ENCODE measurements around the gene TMEM120B.

The TMEM120B gene

GRCh38 chr12:121669521-121669900 is 43.0 kb upstream of the TMEM120B start, which contains the start of gene MORN3:
Gene MORN3 (minus strand): TSS chr12:121669654. CDS start chr12:121669483, 171 bp downstream.
- H4K8ac ChIP-seq (ENCODE audit: low read length) = no peak within 1 kb of the TSS
- no peak within 1 kb of the TSS for H3K18ac ChIP-seq (ENCODE audit: low read depth in 1 of 2, low read length in 2 of 2)
- no peak within 1 kb of the TSS for H3K9ac ChIP-seq (ENCODE audit: low read length)
- H4K91ac ChIP-seq (ENCODE audit: low read length) = no peak within 1 kb of the TSS
- H3K23ac ChIP-seq (ENCODE audit: low read length in 2 of 2) = peak within 1 kb of the TSS in 1 of 2 experiments; percentile 56
- no peak within 1 kb of the TSS for H2BK15ac ChIP-seq (ENCODE audit: low read depth, poor library complexity, severe bottlenecking)
- H2BK12ac ChIP-seq (ENCODE audit: low read length in 2 of 2) = peak within 1 kb of the TSS in 1 of 2 experiments; percentile 18
- no peak within 1 kb of the TSS for H3K4me2 ChIP-seq (ENCODE audit: low read length, poor library complexity, severe bottlenecking)
- no peaks in the 10 kb centered on the region for H3K27me3 ChIP-seq (ENCODE audit: control insufficient read depth in 1 of 2, insufficient read depth in 1 of 2, low read length in 2 of 2)
- no peak within 1 kb of the TSS for H2AFZ ChIP-seq (ENCODE audit: low read depth, low read length)
- H3K27ac ChIP-seq (ENCODE audit: low read length, poor library complexity, severe bottlenecking) = no peak within 1 kb of the TSS
- no peak within 1 kb of the TSS for H2AK5ac ChIP-seq (ENCODE audit: low read length, severe bottlenecking)
- H3K9me3 ChIP-seq (ENCODE audit: control insufficient read depth, low read length) = no peaks in the 10 kb centered on the region
- no peak within 1 kb of the TSS for H3K14ac ChIP-seq (ENCODE audit: low read length in 2 of 2)
- H3K4me3 ChIP-seq (ENCODE audit: insufficient read depth in 1 of 2, low read depth in 1 of 2, low read length in 2 of 2) = no peak within 1 kb of the TSS
- no peak within 1 kb of the TSS for H3K4ac ChIP-seq (ENCODE audit: low read depth in 1 of 2, low read length in 2 of 2)
- no peaks in the 10 kb centered on the region for H3K36me3 ChIP-seq (ENCODE audit: control insufficient read depth in 1 of 2, insufficient read depth in 2 of 2, low read depth in 1 of 2, low read length in 2 of 2)
- no peaks in the 10 kb centered on the region for H3K79me1 ChIP-seq (replicated peaks; ENCODE audit: low read length, poor library complexity, severe bottlenecking)
- H2BK120ac ChIP-seq (ENCODE audit: low read depth, low read length) = no peak within 1 kb of the TSS
- H2BK5ac ChIP-seq (ENCODE audit: low read depth, low read length, poor library complexity, severe bottlenecking) = no peak within 1 kb of the TSS
- H3K4me1 ChIP-seq (ENCODE audit: control insufficient read depth, insufficient read depth, low read depth, low read length) = peaks cover 11% of the 10 kb centered on the region
- 100% methylated on average over 4 of the region's 5 CpGs for WGBS
- no peak for DNase-seq

- peak; percentile 8 for DNase-seq
- H4K8ac ChIP-seq (ENCODE audit: low read length) = peak overlapping the region; percentile 47
- no peak overlapping the region for H2AFZ ChIP-seq (ENCODE audit: low read depth, low read length)
- no peak overlapping the region for H2BK5ac ChIP-seq (ENCODE audit: low read depth, low read length, poor library complexity, severe bottlenecking)
- no peak overlapping the region for H4K91ac ChIP-seq (ENCODE audit: low read length)
- WGBS = 73% methylated on average over 12 of the region's 12 CpGs
- H3K36me3 ChIP-seq (ENCODE audit: control insufficient read depth in 1 of 2, insufficient read depth in 2 of 2, low read depth in 1 of 2, low read length in 2 of 2) = no peaks in the 10 kb centered on the region
- H2AK5ac ChIP-seq (ENCODE audit: low read length, severe bottlenecking) = no peak overlapping the region
- H3K27ac ChIP-seq (ENCODE audit: low read length, poor library complexity, severe bottlenecking) = no peak overlapping the region
- H3K14ac ChIP-seq (ENCODE audit: low read length in 2 of 2) = no peak overlapping the region
- H2BK15ac ChIP-seq (ENCODE audit: low read depth, poor library complexity, severe bottlenecking) = no peak overlapping the region
- H3K4me2 ChIP-seq (ENCODE audit: low read length, poor library complexity, severe bottlenecking) = no peak overlapping the region
- no peak overlapping the region for H2BK12ac ChIP-seq (ENCODE audit: low read length in 2 of 2)
- H3K9ac ChIP-seq (ENCODE audit: low read length) = peak overlapping the region; percentile 84
- peak overlapping the region in 1 of 2 experiments; percentile 81 for H3K4me3 ChIP-seq (ENCODE audit: insufficient read depth in 1 of 2, low read depth in 1 of 2, low read length in 2 of 2)
- no peaks in the 10 kb centered on the region for H3K9me3 ChIP-seq (ENCODE audit: control insufficient read depth, low read length)
- H3K27me3 ChIP-seq (ENCODE audit: control insufficient read depth in 1 of 2, insufficient read depth in 1 of 2, low read length in 2 of 2) = no peaks in the 10 kb centered on the region
- H3K4me1 ChIP-seq (ENCODE audit: control insufficient read depth, insufficient read depth, low read depth, low read length) = peaks cover 11% of the 10 kb centered on the region
- H3K79me1 ChIP-seq (replicated peaks; ENCODE audit: low read length, poor library complexity, severe bottlenecking) = no peaks in the 10 kb centered on the region
- no peak overlapping the region for H3K4ac ChIP-seq (ENCODE audit: low read depth in 1 of 2, low read length in 2 of 2)
- no peak overlapping the region for H2BK120ac ChIP-seq (ENCODE audit: low read depth, low read length)
- H3K18ac ChIP-seq (ENCODE audit: low read depth in 1 of 2, low read length in 2 of 2) = no peak overlapping the region
- no peak overlapping the region for H3K23ac ChIP-seq (ENCODE audit: low read length in 2 of 2)
These were observed 39.5 kb upstream of the TMEM120B start for GRCh38 chr12:121673013-121673511.

- Histone ChIP-seq H3K18ac (ENCODE audit: low read depth in 1 of 2, low read length in 2 of 2) (no peak overlapping the region), H2BK120ac (ENCODE audit: low read depth, low read length) (no peak overlapping the region), H2BK12ac (ENCODE audit: low read length in 2 of 2) (no peak overlapping the region), H4K8ac (ENCODE audit: low read length) (peak overlapping the region; percentile 54), H3K79me1 (replicated peaks; ENCODE audit: low read length, poor library complexity, severe bottlenecking) (no peaks in the 10 kb centered on the region), H3K4me1 (ENCODE audit: control insufficient read depth, insufficient read depth, low read depth, low read length) (peaks cover 11% of the 10 kb centered on the region), H3K36me3 (ENCODE audit: control insufficient read depth in 1 of 2, insufficient read depth in 2 of 2, low read depth in 1 of 2, low read length in 2 of 2) (no peaks in the 10 kb centered on the region), H2AFZ (ENCODE audit: low read depth, low read length) (no peak overlapping the region), H3K23ac (ENCODE audit: low read length in 2 of 2) (no peak overlapping the region), H2AK5ac (ENCODE audit: low read length, severe bottlenecking) (no peak overlapping the region), H3K27ac (ENCODE audit: low read length, poor library complexity, severe bottlenecking) (no peak overlapping the region), H3K27me3 (ENCODE audit: control insufficient read depth in 1 of 2, insufficient read depth in 1 of 2, low read length in 2 of 2) (no peaks in the 10 kb centered on the region), H3K9me3 (ENCODE audit: control insufficient read depth, low read length) (no peaks in the 10 kb centered on the region), H2BK15ac (ENCODE audit: low read depth, poor library complexity, severe bottlenecking) (no peak overlapping the region), H3K14ac (ENCODE audit: low read length in 2 of 2) (no peak overlapping the region), H3K9ac (ENCODE audit: low read length) (no peak overlapping the region), H3K4me2 (ENCODE audit: low read length, poor library complexity, severe bottlenecking) (no peak overlapping the region), H3K4me3 (ENCODE audit: insufficient read depth in 1 of 2, low read depth in 1 of 2, low read length in 2 of 2) (no peak overlapping the region), H4K91ac (ENCODE audit: low read length) (no peak overlapping the region), H3K4ac (ENCODE audit: low read depth in 1 of 2, low read length in 2 of 2) (no peak overlapping the region), H2BK5ac (ENCODE audit: low read depth, low read length, poor library complexity, severe bottlenecking) (no peak overlapping the region)
- DNase-seq = no peak
- WGBS = 92% methylated on average over 5 of the region's 5 CpGs
These were observed 36.4 kb upstream of the TMEM120B start for GRCh38 chr12:121676190-121676589.

- no peak overlapping the region for H4K91ac ChIP-seq (ENCODE audit: low read length)
- H3K4me3 ChIP-seq (ENCODE audit: insufficient read depth in 1 of 2, low read depth in 1 of 2, low read length in 2 of 2) = no peak overlapping the region
- no peak overlapping the region for H3K9ac ChIP-seq (ENCODE audit: low read length)
- 84% methylated on average over 3 of the region's 3 CpGs for WGBS
- H3K23ac ChIP-seq (ENCODE audit: low read length in 2 of 2) = no peak overlapping the region
- no peak overlapping the region for H2BK15ac ChIP-seq (ENCODE audit: low read depth, poor library complexity, severe bottlenecking)
- no peak overlapping the region for H2AK5ac ChIP-seq (ENCODE audit: low read length, severe bottlenecking)
- H3K18ac ChIP-seq (ENCODE audit: low read depth in 1 of 2, low read length in 2 of 2) = no peak overlapping the region
- DNase-seq = no peak
- H3K4ac ChIP-seq (ENCODE audit: low read depth in 1 of 2, low read length in 2 of 2) = no peak overlapping the region
- H3K36me3 ChIP-seq (ENCODE audit: control insufficient read depth in 1 of 2, insufficient read depth in 2 of 2, low read depth in 1 of 2, low read length in 2 of 2) = no peaks in the 10 kb centered on the region
- H4K8ac ChIP-seq (ENCODE audit: low read length) = no peak overlapping the region
- H3K79me1 ChIP-seq (replicated peaks; ENCODE audit: low read length, poor library complexity, severe bottlenecking) = no peaks in the 10 kb centered on the region
- no peak overlapping the region for H2BK5ac ChIP-seq (ENCODE audit: low read depth, low read length, poor library complexity, severe bottlenecking)
- H2BK120ac ChIP-seq (ENCODE audit: low read depth, low read length) = no peak overlapping the region
- H3K27ac ChIP-seq (ENCODE audit: low read length, poor library complexity, severe bottlenecking) = no peak overlapping the region
- H3K27me3 ChIP-seq (ENCODE audit: control insufficient read depth in 1 of 2, insufficient read depth in 1 of 2, low read length in 2 of 2) = no peaks in the 10 kb centered on the region
- H3K4me2 ChIP-seq (ENCODE audit: low read length, poor library complexity, severe bottlenecking) = no peak overlapping the region
- H3K9me3 ChIP-seq (ENCODE audit: control insufficient read depth, low read length) = no peaks in the 10 kb centered on the region
- H3K14ac ChIP-seq (ENCODE audit: low read length in 2 of 2) = no peak overlapping the region
- no peak overlapping the region for H2BK12ac ChIP-seq (ENCODE audit: low read length in 2 of 2)
- H2AFZ ChIP-seq (ENCODE audit: low read depth, low read length) = no peak overlapping the region
- no peaks in the 10 kb centered on the region for H3K4me1 ChIP-seq (ENCODE audit: control insufficient read depth, insufficient read depth, low read depth, low read length)
These were observed 34.2 kb upstream of the TMEM120B start for GRCh38 chr12:121678305-121678704.

All from mesenchymal stem cell (in vitro differentiated cells and primary cell).